Heart right ventricle (tissue), 16 donors: Measurements from ENCODE around the gene DRG1. TPM values are rescaled to one million over a fixed set of nuclear protein-coding genes. Genes with fewer than 3 reads are reported as not detected.

Source experiments
- ATAC-seq, 8 donors: fragments of 200-7000 bp; cut with Tn5 transposase; one replicate each; pipeline ENCODE4 v1.9.1; 2020; ENCODE audit warnings: mild to moderate bottlenecking in 8 of 8, moderate library complexity in 8 of 8, moderate number of reproducible peaks in 1 of 8
- DNase-seq, 2 donors: peaks; one replicate each; pipeline ENCODE4 v3.0.0-alpha.2; 2020
- H3K27ac ChIP-seq, 10 donors: fragments of 200-600 bp; sonication (generic) in 2 of 10; one replicate each; pipeline versions ENCODE4 v1.5.0 to v1.8.0; 2020 to 2022; ENCODE audit warnings: mild to moderate bottlenecking in 3 of 10
- H3K27me3 ChIP-seq, 7 donors: fragments of 200-600 bp; one replicate each; pipeline ENCODE4 v1.8.0; 2021 to 2022; ENCODE audit warnings: mild to moderate bottlenecking in 2 of 7
- H3K36me3 ChIP-seq, 9 donors: fragments of 200-600 bp; sonication (generic) in 1 of 9; one replicate each; pipeline versions ENCODE4 v1.5.0 to v1.8.0; 2020 to 2022; ENCODE audit warnings: mild to moderate bottlenecking in 2 of 9
- H3K4me1 ChIP-seq, 9 donors: fragments of 200-600 bp; sonication (generic) in 1 of 9; one replicate each; pipeline versions ENCODE4 v1.5.0 to v1.8.0; 2020 to 2022; ENCODE audit warnings: mild to moderate bottlenecking in 4 of 9
- H3K4me3 ChIP-seq, 10 donors: fragments of 200-600 bp; sonication (generic) in 2 of 10; one replicate each; pipeline versions ENCODE4 v1.5.0 to v1.8.0; 2020 to 2022; ENCODE audit warnings: mild to moderate bottlenecking in 7 of 10, moderate library complexity in 2 of 10
- H3K9me3 ChIP-seq, 11 donors: fragments of 200-600 bp in 10 of 11; sonication (generic) in 2 of 11; one replicate each; pipeline versions ENCODE4 v1.5.0 to v1.8.0; 2013 to 2022; ENCODE audit warnings: mild to moderate bottlenecking in 2 of 11, control low read depth in 1 of 11, moderate library complexity in 1 of 11
- WGBS, 2 donors: extraction: QIAGEN DNeasy Blood & Tissue Kit; methylation state at CpG; one replicate each; pipeline ENCODE4 v1.1.7; 2013; ENCODE audit warnings: inconsistent platforms in 1 of 2; 5-methylcytosine and 5-hydroxymethylcytosine counted together
- intact Hi-C, 10 donors: fragments of 100-400 bp; cut with DNase I; formaldehyde crosslinking; loops; one replicate each; pipeline versions ENCODE4 v1.11.1 to v1.14.2; 2022
- long read RNA-seq, 3 donors: library from polyadenylated mRNA; unstranded; transcript quantifications; one replicate each; pipeline ENCODE4 v2.0.0, GENCODE V29; 2020 to 2021
- polyA plus RNA-seq, 2 donors: library from polyadenylated mRNA; stranded (reverse); fragments of 200-250 nt; gene quantifications; one replicate each; pipeline ENCODE4 v1.2.3, GENCODE V29; 2013
- total RNA-seq, 10 donors: library from RNA; stranded (reverse); fragmentation: NEBNext Ultra II Directional in 3 of 10; extraction: Animal tissue kit (Norgen Biotek cat#: 25700) in 3 of 10; gene quantifications; one replicate each; pipeline versions ENCODE4 v1.2.1 to v1.2.4, GENCODE V29; 2021 to 2023
- TF ChIP-seq, protein P1 (sequence below), 9 donors: fragments of 200-600 bp; sonication (generic) in 2 of 9; IDR thresholded peaks; one replicate each; pipeline versions ENCODE4 v1.5.0 to v1.8.0; 2021 to 2022; ENCODE audit warnings: antibody characterized with exemption in 9 of 9, mild to moderate bottlenecking in 5 of 9, moderate library complexity in 1 of 9
- donor health status: Arrhythmogenic right ventricular cardiomyopathy.
- donor health status: ischemic (EF 13 %, LVEDD 7.1; RV severe dilation, severe dysfunction).
- donor health status: healthy with polysubstance abuse.
- donor health status: DM: no; HTN: yes; CAD: no.
- donor health status: DM: no; HTN: no; CAD: no.
- donor health status: ischemic (EF 25% LVEDD 6.9; RV normal size, moderate dysfunction).
- donor health status: ischemic (EF 25% LVEDD 5.7; RV mildly dilated, moderate dysfunction).
- donor health status: healthy.
- donor health status: DM: yes; HTN: yes; CAD: no.
- donor health status: Ischemic cardiomyopathy.
- donor health status: ischemic (EF 35%, LVEDD 5.7; RV mildly dilated, moderate dysfunction).
- donor health status: nonischemic (EF 11% LVEDD 7.7; RV severe dilation, severe dysfunction).
- donor health status: DM: yes; HTN: yes; CAD: no.
- donor health status: PGD.
- donor health status: ischemic (EF 29% LVEDD 5.4; RV normal size, mild dysfunction).
- donor health status: nonischemic (EF 23%, LVEDD 6.1; RV moderate dilation, normal function).

DRG1 gene, protein sequence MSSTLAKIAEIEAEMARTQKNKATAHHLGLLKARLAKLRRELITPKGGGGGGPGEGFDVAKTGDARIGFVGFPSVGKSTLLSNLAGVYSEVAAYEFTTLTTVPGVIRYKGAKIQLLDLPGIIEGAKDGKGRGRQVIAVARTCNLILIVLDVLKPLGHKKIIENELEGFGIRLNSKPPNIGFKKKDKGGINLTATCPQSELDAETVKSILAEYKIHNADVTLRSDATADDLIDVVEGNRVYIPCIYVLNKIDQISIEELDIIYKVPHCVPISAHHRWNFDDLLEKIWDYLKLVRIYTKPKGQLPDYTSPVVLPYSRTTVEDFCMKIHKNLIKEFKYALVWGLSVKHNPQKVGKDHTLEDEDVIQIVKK
- 10 to 100 TPM; 50.4 to 76.7 (median 60.2) TPM for total RNA-seq
- polyA plus RNA-seq = 10 to 100 TPM; 65.7 to 71.7 TPM
- long read RNA-seq, donor 1, transcript DRG1-201 (9 exons, 1,746 nt) = major isoform, 74 of 92 reads
- long read RNA-seq, donor 1, partial matches to known transcripts = 7 of 92 reads
- long read RNA-seq, donor 1, other reads (novel, unspliced or antisense) = 10 of 92 reads
- long read RNA-seq, donor 2, transcript DRG1-201 (9 exons, 1,746 nt) = major isoform, 65 of 75 reads
- long read RNA-seq, donor 2, partial matches to known transcripts = 4 of 75 reads
- long read RNA-seq, donor 2, other reads (novel, unspliced or antisense) = 6 of 75 reads
- long read RNA-seq, donor 3, transcript DRG1-201 (9 exons, 1,746 nt) = major isoform, 165 of 183 reads
- long read RNA-seq, donor 3, partial matches to known transcripts = 5 of 183 reads
- long read RNA-seq, donor 3, other reads (novel, unspliced or antisense) = 13 of 183 reads

DNA sequence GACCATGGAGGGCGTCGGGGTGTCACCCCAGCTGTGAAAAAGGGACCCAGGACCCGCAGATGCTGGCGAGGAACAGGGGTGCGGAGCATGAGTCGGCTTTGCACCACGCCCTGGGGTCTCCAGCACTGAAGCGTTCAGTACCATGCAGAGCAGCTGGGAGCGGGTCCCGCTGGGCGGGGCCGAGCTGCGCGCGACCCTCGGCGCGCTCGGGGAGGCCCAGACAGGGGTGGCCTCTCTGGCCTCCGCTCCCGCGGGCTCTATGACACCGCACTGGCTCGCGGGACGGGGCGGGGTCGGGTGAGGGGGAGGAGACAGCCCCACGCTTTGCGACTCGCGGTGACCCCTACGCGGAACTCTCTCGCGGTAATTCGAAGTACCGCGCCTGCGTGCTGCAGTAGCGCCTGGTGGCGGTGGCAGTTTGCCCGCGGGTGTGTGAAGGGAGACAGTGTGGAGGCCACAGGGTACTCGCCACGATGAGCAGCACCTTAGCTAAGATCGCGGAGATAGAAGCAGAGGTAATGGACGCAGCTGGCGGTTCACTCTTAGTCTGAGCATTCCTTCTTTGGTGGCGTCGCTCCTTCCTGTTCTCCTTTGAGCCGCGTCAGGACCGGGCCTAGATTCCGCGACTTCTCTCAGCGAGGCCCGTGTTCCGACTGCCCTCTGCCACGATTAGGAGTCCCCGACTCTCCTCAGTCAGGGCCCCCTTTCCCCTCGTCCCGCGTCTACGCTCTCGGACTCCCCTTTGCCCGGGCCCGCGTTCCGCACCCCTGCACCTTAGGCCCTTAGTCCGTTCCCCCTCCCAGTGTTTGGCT is at the start of gene DRG1:
TSS of gene DRG1 (plus strand) at position 394 of the 812 bp plus-strand sequence. CDS start at position 474, 80 bp downstream.
- H3K9me3 ChIP-seq = no peaks in the 10 kb centered on the region
- peak; percentile 99 to 100 (median 100) for ATAC-seq
- peak; percentile 98 to 99 for DNase-seq
- peaks cover 0 to 39% (median 26%) of the 10 kb centered on the region in 9 donors for H3K36me3 ChIP-seq
- H3K27me3 ChIP-seq = no peaks in the 10 kb centered on the region
- peak within 1 kb of the TSS; percentile 70 to 100 (median 84) for H3K4me3 ChIP-seq
- 0% methylated on average over 72 of the region's 72 CpGs for WGBS, 2 donors
- H3K4me1 ChIP-seq = peaks cover 0 to 26% (median 18%) of the 10 kb centered on the region in 9 donors
- TF ChIP-seq, protein P1, sequence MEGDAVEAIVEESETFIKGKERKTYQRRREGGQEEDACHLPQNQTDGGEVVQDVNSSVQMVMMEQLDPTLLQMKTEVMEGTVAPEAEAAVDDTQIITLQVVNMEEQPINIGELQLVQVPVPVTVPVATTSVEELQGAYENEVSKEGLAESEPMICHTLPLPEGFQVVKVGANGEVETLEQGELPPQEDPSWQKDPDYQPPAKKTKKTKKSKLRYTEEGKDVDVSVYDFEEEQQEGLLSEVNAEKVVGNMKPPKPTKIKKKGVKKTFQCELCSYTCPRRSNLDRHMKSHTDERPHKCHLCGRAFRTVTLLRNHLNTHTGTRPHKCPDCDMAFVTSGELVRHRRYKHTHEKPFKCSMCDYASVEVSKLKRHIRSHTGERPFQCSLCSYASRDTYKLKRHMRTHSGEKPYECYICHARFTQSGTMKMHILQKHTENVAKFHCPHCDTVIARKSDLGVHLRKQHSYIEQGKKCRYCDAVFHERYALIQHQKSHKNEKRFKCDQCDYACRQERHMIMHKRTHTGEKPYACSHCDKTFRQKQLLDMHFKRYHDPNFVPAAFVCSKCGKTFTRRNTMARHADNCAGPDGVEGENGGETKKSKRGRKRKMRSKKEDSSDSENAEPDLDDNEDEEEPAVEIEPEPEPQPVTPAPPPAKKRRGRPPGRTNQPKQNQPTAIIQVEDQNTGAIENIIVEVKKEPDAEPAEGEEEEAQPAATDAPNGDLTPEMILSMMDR (IDR thresholded peaks at IDR 0.05) = peak in 2 of 9 donors; percentile 12 to 15
- intact Hi-C loops = loop anchor here in 8 of 10 donors (1.0 to 10.0 kb wide), 5 partner anchors 52 to 65 kb away; partner anchors contain the start of gene PATZ1 (in 7 of the 8)
- H3K27ac ChIP-seq = peak within 1 kb of the TSS; percentile 71 to 94 (median 88)

DNA sequence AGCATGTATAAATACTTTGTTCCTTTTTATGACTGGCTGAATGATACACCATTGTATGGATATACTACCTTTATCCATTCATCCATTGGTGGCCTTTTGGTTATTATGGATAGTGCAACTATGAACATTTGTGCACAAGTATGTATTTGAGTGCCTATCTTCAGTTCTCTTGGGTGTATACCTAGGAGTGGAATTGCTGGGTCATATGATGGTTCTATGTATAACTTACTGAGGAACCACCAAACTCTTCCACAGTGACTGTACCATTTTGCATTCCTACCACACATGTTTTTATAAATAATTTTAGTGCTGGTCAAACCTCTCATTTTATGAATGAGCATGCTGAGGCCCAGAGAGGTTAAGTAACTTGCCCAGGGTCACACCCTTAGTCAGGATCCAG is 49.4 kb upstream of the DRG1 start:
- TF ChIP-seq, protein P1 (IDR thresholded peaks at IDR 0.05) = no peak
- Histone ChIP-seq H3K36me3 (no peaks in the 10 kb centered on the region), H3K4me1 (peaks cover 5 to 20% (median 11%) of the 10 kb centered on the region in 9 donors), H3K27me3 (peaks cover 0 to 10% (median 0%) of the 10 kb centered on the region in 7 donors), H3K4me3 (no peak overlapping the region), H3K9me3 (no peaks in the 10 kb centered on the region), H3K27ac (no peak overlapping the region)
- ATAC-seq (no peak), DNase-seq (no peak)
- intact Hi-C loops = loop anchor here in 7 of 10 donors (5.0 to 10.0 kb wide), 6 partner anchors 47 to 285 kb away; partner anchors contain the start of genes DRG1 (in 4 of the 7), SFI1 (in 2 of the 7) and EIF4ENIF1 (in 1 of the 7)

DNA sequence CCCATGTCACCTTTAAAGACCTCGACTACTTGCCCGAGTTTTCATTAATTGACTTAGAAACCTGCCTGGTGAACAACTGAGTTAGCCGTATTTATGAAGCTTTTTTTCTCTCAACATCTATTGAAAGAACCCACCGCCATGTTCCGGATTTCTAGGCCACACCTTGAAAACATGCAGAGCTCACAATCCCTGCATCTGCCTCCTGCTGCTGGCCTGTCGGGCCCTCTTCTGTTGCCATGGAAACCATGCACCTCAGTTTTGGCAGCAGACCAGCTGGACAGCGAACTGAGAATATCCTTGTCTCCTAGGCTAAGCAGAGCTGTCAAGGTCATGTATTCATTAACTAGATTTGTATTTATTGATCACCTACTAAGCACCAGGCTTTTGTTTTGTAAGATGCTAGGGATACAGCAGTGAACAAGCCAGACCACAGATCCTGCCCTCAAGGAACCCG is 49.0 kb upstream of the DRG1 start:
- no peak for DNase-seq
- ATAC-seq = no peak
- no peak overlapping the region for H3K4me3 ChIP-seq
- intact Hi-C loops = loop anchor here in 1 of 10 donors (5.0 kb wide), 1 partner anchor 142 kb away; no protein-coding TSS in a partner anchor
- H3K27ac ChIP-seq = no peak overlapping the region
- H3K36me3 ChIP-seq = no peaks in the 10 kb centered on the region
- peaks cover 0 to 10% (median 0%) of the 10 kb centered on the region in 7 donors for H3K27me3 ChIP-seq
- 59 to 61% methylated on average over 8 of the region's 8 CpGs for WGBS, 2 donors
- TF ChIP-seq, protein P1 (IDR thresholded peaks at IDR 0.05) = no peak
- H3K4me1 ChIP-seq = peaks cover 0 to 16% (median 6%) of the 10 kb centered on the region in 9 donors
- H3K9me3 ChIP-seq = no peaks in the 10 kb centered on the region
